SK-N-SH treated with all-trans-retinoic acid at 6 μM for 48 hours (cell line): Measurements from ENCODE around the gene RXRG.
A peak's percentile ranks its signal among the peaks of the same experiment; 100 is the strongest.

ENCODE experiments used
- ATAC-seq: fragments of 200-7000 bp; cut with Tn5 transposase; 3 replicates; pipeline ENCODE4 v1.9.1; 2020; ENCODE audit warnings: mild to moderate bottlenecking, moderate library complexity
- ARNTL ChIP-seq: fragments of 450-650 bp; formaldehyde crosslinking; IDR thresholded peaks from 2 replicates; pipeline ENCODE4 v1.5.0; 2020; ENCODE audit warnings: low read depth, mild to moderate bottlenecking, moderate library complexity, borderline replicate concordance
- BACH2 ChIP-seq: fragments of 250-450 bp; sonication (Bioruptor Pico); IDR thresholded peaks from 2 replicates; pipeline ENCODE4 v1.9.0; 2021; ENCODE audit warnings: mild to moderate bottlenecking, borderline replicate concordance
- CREB5 ChIP-seq: fragments of 250-450 bp; sonication (Bioruptor Pico); IDR thresholded peaks from 2 replicates; pipeline ENCODE4 v1.5.1; 2020; ENCODE audit warnings: low read depth, mild to moderate bottlenecking, moderate library complexity
- CSDC2 ChIP-seq: fragments of 250-450 bp; sonication (Bioruptor Pico); IDR thresholded peaks from 2 replicates; pipeline ENCODE4 v1.5.0; 2020; ENCODE audit warnings: mild to moderate bottlenecking, moderate library complexity
- CSRNP3 ChIP-seq: fragments of 250-450 bp; sonication (Bioruptor Pico); IDR thresholded peaks from 2 replicates; pipeline ENCODE4 v1.5.1; 2021; ENCODE audit warnings: mild to moderate bottlenecking, moderate library complexity
- ESRRG ChIP-seq: fragments of 250-450 bp; sonication (Bioruptor Pico); IDR thresholded peaks from 2 replicates; pipeline ENCODE4 v1.6.1; 2021; ENCODE audit warnings: mild to moderate bottlenecking
- GLIS3 ChIP-seq: fragments of 250-450 bp; sonication (Bioruptor Pico); IDR thresholded peaks from 2 replicates; pipeline ENCODE4 v1.5.0; 2020; ENCODE audit warnings: mild to moderate bottlenecking, moderate library complexity
- ISL1 ChIP-seq: fragments of 250-450 bp; sonication (Bioruptor Pico); IDR thresholded peaks from 2 replicates; pipeline ENCODE4 v2.1.2; 2022; ENCODE audit warnings: mild to moderate bottlenecking, moderate library complexity
- OSR1 ChIP-seq: fragments of 250-450 bp; sonication (Bioruptor Pico); IDR thresholded peaks from 2 replicates; pipeline ENCODE4 v1.8.0; 2022; ENCODE audit warnings: moderate library complexity, mild to moderate bottlenecking, inconsistent platforms
- PATZ1 ChIP-seq: fragments of 250-450 bp; sonication (Bioruptor Pico); IDR thresholded peaks from 2 replicates; pipeline ENCODE4 v1.8.0; 2020; ENCODE audit warnings: mild to moderate bottlenecking, moderate library complexity, borderline replicate concordance
- POU6F1 ChIP-seq: fragments of 250-450 bp; sonication (Bioruptor Pico); IDR thresholded peaks from 2 replicates; pipeline ENCODE4 v1.8.0; 2021; ENCODE audit warnings: low read depth, mild to moderate bottlenecking, moderate library complexity, borderline replicate concordance
- SNAI2 ChIP-seq: fragments of 250-450 bp; sonication (Bioruptor Pico); IDR thresholded peaks from 2 replicates; pipeline ENCODE4 v1.5.0; 2020; ENCODE audit warnings: mild to moderate bottlenecking, moderate library complexity
- TCF4 ChIP-seq: fragments of 250-450 bp; sonication (Bioruptor Pico); IDR thresholded peaks from 2 replicates; pipeline ENCODE4 v1.8.0; 2021; ENCODE audit warnings: mild to moderate bottlenecking, moderate library complexity, borderline replicate concordance
- TOX ChIP-seq: fragments of 250-450 bp; sonication (Bioruptor Pico); IDR thresholded peaks from 2 replicates; pipeline ENCODE4 v1.8.0; 2021; ENCODE audit warnings: mild to moderate bottlenecking, moderate library complexity, borderline replicate concordance
- TSHZ2 ChIP-seq: fragments of 250-450 bp; sonication (Bioruptor Pico); IDR thresholded peaks from 2 replicates; pipeline ENCODE4 v1.5.0; 2020; ENCODE audit warnings: mild to moderate bottlenecking, moderate library complexity
- ZC3H10 ChIP-seq: fragments of 250-450 bp; sonication (Bioruptor Pico); IDR thresholded peaks from 2 replicates; pipeline ENCODE4 v1.5.1; 2021; ENCODE audit warnings: mild to moderate bottlenecking, moderate library complexity
- ZFP3 ChIP-seq: fragments of 250-450 bp; sonication (Bioruptor Pico); IDR thresholded peaks from 2 replicates; pipeline ENCODE4 v1.5.0; 2020; ENCODE audit warnings: mild to moderate bottlenecking, moderate library complexity
- ZFP30 ChIP-seq: fragments of 450-650 bp; formaldehyde crosslinking; IDR thresholded peaks from 2 replicates; pipeline ENCODE4 v1.5.0; 2022; ENCODE audit warnings: mild to moderate bottlenecking, moderate library complexity
- ZNF70 ChIP-seq: fragments of 450-650 bp; formaldehyde crosslinking; IDR thresholded peaks from 2 replicates; pipeline ENCODE4 v1.5.0; 2020; ENCODE audit warnings: mild to moderate bottlenecking, moderate library complexity
- ZNF8 ChIP-seq: fragments of 450-650 bp; formaldehyde crosslinking; IDR thresholded peaks from 2 replicates; pipeline ENCODE4 v1.5.0; 2020; ENCODE audit warnings: mild to moderate bottlenecking, moderate library complexity

The RXRG gene

GRCh38 chr1:165408518-165408917 lies 36.4 kb downstream of the RXRG start:
- TF ChIP-seq ZFP3 (CRISPR knock-in tag) (no peak), ZNF8 (CRISPR knock-in tag) (no peak), ISL1 (CRISPR knock-in tag) (no peak), ZNF70 (CRISPR knock-in tag) (no peak), CREB5 (no peak), POU6F1 (CRISPR knock-in tag) (no peak), BACH2 (CRISPR knock-in tag) (no peak), OSR1 (CRISPR knock-in tag) (no peak), CSRNP3 (CRISPR knock-in tag) (no peak), SNAI2 (CRISPR knock-in tag) (no peak), ARNTL (no peak), ESRRG (CRISPR knock-in tag) (no peak), PATZ1 (no peak), TCF4 (CRISPR knock-in tag) (no peak), GLIS3 (CRISPR knock-in tag) (no peak), TOX (CRISPR knock-in tag) (no peak)

GRCh38 chr1:165407398-165407797 lies 37.5 kb downstream of the RXRG start:
- ATAC-seq = no peak

More at GRCh38 chr1:165408518-165408917, 36.4 kb downstream of the RXRG start:
- peak; percentile 80 for ATAC-seq

More at GRCh38 chr1:165407398-165407797, 37.5 kb downstream of the RXRG start:
- TF ChIP-seq TOX (CRISPR knock-in tag) (no peak), BACH2 (CRISPR knock-in tag) (no peak), CREB5 (no peak), CSRNP3 (CRISPR knock-in tag) (no peak), ARNTL (no peak), CSDC2 (no peak), OSR1 (CRISPR knock-in tag) (no peak), ZFP3 (CRISPR knock-in tag) (no peak), GLIS3 (CRISPR knock-in tag) (no peak), ZNF70 (CRISPR knock-in tag) (no peak), ZC3H10 (CRISPR knock-in tag) (no peak), ZFP30 (no peak), ISL1 (CRISPR knock-in tag) (no peak), TSHZ2 (CRISPR knock-in tag) (no peak)
